Breast epithelium (tissue), 3 donors: Measurements from ENCODE around the gene SNCB.

Source experiments
- POLR2A ChIP-seq: fragments of 450-650 bp; IDR thresholded peaks from one replicate; pipeline ENCODE4 v1.6.1; 2016; ENCODE audit warnings: antibody characterized with exemption, mild to moderate bottlenecking, moderate library complexity
- POLR2AphosphoS5 ChIP-seq, 3 donors: sonication (generic); formaldehyde crosslinking; IDR thresholded peaks; one replicate each; pipeline ENCODE4 v1.6.1; 2017; ENCODE audit warnings: antibody characterized with exemption in 3 of 3
- TF ChIP-seq, protein P1 (sequence below), 3 donors: fragments of 450-650 bp; IDR thresholded peaks; one replicate each; pipeline ENCODE4 v1.5.1; 2016 to 2017; ENCODE audit warnings: antibody characterized with exemption in 3 of 3, mild to moderate bottlenecking in 3 of 3, moderate library complexity in 3 of 3

DNA sequence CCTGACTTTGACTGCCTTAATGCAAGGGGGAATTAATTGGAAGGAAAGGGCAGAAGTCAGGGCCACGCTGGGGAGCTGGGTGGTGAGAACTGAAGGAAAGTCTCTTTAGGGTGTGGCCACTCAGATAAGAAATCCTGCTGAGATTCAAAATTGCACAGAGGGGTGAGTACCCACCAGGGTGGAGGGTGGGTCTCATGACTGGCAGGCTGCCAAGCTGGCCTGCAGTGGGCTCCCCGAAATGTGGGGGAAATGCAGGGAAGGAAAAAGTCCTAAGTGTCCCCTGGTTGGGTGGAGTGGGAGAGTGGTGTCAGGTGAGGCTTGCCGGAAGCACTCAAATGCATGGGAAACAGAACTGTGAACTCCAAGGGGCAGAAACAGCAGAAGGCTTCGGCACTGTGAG lies 41.1 kb upstream of the SNCB start:
- TF ChIP-seq, protein P1, sequence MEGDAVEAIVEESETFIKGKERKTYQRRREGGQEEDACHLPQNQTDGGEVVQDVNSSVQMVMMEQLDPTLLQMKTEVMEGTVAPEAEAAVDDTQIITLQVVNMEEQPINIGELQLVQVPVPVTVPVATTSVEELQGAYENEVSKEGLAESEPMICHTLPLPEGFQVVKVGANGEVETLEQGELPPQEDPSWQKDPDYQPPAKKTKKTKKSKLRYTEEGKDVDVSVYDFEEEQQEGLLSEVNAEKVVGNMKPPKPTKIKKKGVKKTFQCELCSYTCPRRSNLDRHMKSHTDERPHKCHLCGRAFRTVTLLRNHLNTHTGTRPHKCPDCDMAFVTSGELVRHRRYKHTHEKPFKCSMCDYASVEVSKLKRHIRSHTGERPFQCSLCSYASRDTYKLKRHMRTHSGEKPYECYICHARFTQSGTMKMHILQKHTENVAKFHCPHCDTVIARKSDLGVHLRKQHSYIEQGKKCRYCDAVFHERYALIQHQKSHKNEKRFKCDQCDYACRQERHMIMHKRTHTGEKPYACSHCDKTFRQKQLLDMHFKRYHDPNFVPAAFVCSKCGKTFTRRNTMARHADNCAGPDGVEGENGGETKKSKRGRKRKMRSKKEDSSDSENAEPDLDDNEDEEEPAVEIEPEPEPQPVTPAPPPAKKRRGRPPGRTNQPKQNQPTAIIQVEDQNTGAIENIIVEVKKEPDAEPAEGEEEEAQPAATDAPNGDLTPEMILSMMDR (IDR thresholded peaks at IDR 0.05) = no peak
- no peak for TF ChIP-seq POLR2A
- TF ChIP-seq POLR2AphosphoS5 (IDR thresholded peaks at IDR 0.05) = no peak
